ENCODE data around the gene SLC29A2. TPM values are rescaled to one million over a fixed set of nuclear protein-coding genes. Genes with fewer than 3 reads are reported as not detected.

SLC29A2 gene
- total RNA-seq, 1 experiment from 2014 or later = 39.7 TPM

DNA sequence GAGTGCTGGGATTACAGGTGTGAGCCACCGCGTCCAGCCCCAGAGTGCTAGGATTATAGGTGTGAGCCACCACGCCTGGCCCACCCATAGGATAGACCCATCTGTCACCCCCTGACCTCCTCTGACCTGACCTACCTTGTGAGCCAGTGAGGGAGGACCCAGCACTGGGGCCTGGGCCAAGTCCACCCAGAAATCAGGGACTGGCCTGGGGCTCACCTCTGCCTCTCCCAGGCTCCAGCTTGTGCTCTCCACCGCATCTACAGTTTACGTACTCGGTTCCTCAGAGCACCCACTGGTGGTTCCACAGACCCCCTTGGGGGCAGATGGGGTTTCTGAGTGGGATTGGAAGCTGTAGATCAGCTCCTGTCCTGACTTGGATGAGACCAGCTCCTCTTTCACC, 6.4 kb downstream of the SLC29A2 start:
- intact Hi-C loops (cut with micrococcal nuclease) = no loop called here
- CTCF ChIA-PET = interaction anchor here (1.1 to 2.8 kb wide), 2 partner anchors 21 to 24 kb away, joined by 4 to 23 read pairs; no protein-coding TSS in a partner anchor
- no peaks in the 10 kb centered on the region for H3K9me3 ChIP-seq (ENCODE audit: control insufficient read depth in 1 of 2, insufficient read depth in 1 of 2, low read depth in 1 of 2, low read length in 2 of 2)
- no peak overlapping the region for H3K4me2 ChIP-seq (ENCODE audit: low read length)
- H4K20me1 ChIP-seq (ENCODE audit: insufficient read depth) = no peaks in the 10 kb centered on the region
- TF ChIP-seq CEBPB (IDR thresholded peaks at IDR 0.05; ENCODE audit: low read depth) (no peak), RAD21 (IDR thresholded peaks at IDR 0.05; ENCODE audit: low read depth) (no peak), EGR1 (IDR thresholded peaks at IDR 0.05; ENCODE audit: low read depth) (no peak), JUND (IDR thresholded peaks at IDR 0.05) (no peak), POLR2AphosphoS5 (IDR thresholded peaks at IDR 0.05; ENCODE audit: low read depth, low read length) (no peak), CBX3 (IDR thresholded peaks at IDR 0.05; ENCODE audit: low read depth) (no peak), FOSL1 (IDR thresholded peaks at IDR 0.05; ENCODE audit: low read depth) (no peak), ZNF274 (IDR thresholded peaks at IDR 0.05; ENCODE audit: low read depth, low read length) (no peak), POLR2A (IDR thresholded peaks at IDR 0.05; ENCODE audit: borderline replicate concordance, extremely low read depth, insufficient read depth, insufficient read length) (no peak), EZH2phosphoT487 (IDR thresholded peaks at IDR 0.05; ENCODE audit: borderline replicate concordance) (no peak)
- TF ChIP-seq, protein P1, sequence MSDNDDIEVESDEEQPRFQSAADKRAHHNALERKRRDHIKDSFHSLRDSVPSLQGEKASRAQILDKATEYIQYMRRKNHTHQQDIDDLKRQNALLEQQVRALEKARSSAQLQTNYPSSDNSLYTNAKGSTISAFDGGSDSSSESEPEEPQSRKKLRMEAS (IDR thresholded peaks at IDR 0.05) = no peak
- TF ChIP-seq, protein P2, sequence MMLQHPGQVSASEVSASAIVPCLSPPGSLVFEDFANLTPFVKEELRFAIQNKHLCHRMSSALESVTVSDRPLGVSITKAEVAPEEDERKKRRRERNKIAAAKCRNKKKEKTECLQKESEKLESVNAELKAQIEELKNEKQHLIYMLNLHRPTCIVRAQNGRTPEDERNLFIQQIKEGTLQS (IDR thresholded peaks at IDR 0.05) = no peak
- DNase-seq (ENCODE audit: low read depth, low spot score) = no peak
- no peak overlapping the region for H3K9ac ChIP-seq (ENCODE audit: low read length)
- RAD21 ChIA-PET (ENCODE audit: low non-redundant PET in 1 of 2, low total read pairs in 2 of 2, uncharacterized antibody in 2 of 2, unreplicated experiment in 2 of 2) = no interaction called here
- POLR2A ChIA-PET = no interaction called here
- H3K27ac ChIP-seq (ENCODE audit: low read depth, low read length) = peak overlapping the region; percentile 34; the same call in 1 of the 2 replicates
- H3K79me2 ChIP-seq (ENCODE audit: insufficient read depth, low read length) = peaks cover 27% of the 10 kb centered on the region
- no peak for ATAC-seq
- no peaks in the 10 kb centered on the region for H3K9me2 ChIP-seq (ENCODE audit: insufficient read depth)
- H3K27me3 ChIP-seq (ENCODE audit: insufficient read depth, low read length) = no peaks in the 10 kb centered on the region
- peaks cover 7 to 16% of the 10 kb centered on the region in 2 experiments for H3K4me1 ChIP-seq (ENCODE audit: control insufficient read depth in 1 of 2, insufficient read depth in 2 of 2, low read length in 2 of 2)
- BruUV-seq (replicated peaks) = no TSS peak
- peaks cover 30 to 56% of the 10 kb centered on the region in 2 experiments for H3K36me3 ChIP-seq (ENCODE audit: control insufficient read depth in 1 of 2, insufficient read depth in 2 of 2, low read length in 2 of 2)
- no peak overlapping the region for H2AFZ ChIP-seq (ENCODE audit: low read depth, low read length, poor library complexity, severe bottlenecking)
- H3K4me3 ChIP-seq (replicated peaks in 1 of 2; ENCODE audit: low read depth in 1 of 2, low read length in 2 of 2) = no peak overlapping the region

All from HCT116 (cell line).